Stimulated activated CD4-positive, alpha-beta T cell treated with anti-CD3 and anti-CD28 coated beads, TNF-alpha, amount 100 ng/mL, for 24 hours (primary cell): ENCODE data around the gene VKORC1.

Experiments used
- DNase-seq, 3 experiments: peaks; one replicate each; pipeline ENCODE4 v3.0.0-alpha.2; 2020; ENCODE audit warnings: low read depth in 3 of 3

VKORC1 gene

DNA sequence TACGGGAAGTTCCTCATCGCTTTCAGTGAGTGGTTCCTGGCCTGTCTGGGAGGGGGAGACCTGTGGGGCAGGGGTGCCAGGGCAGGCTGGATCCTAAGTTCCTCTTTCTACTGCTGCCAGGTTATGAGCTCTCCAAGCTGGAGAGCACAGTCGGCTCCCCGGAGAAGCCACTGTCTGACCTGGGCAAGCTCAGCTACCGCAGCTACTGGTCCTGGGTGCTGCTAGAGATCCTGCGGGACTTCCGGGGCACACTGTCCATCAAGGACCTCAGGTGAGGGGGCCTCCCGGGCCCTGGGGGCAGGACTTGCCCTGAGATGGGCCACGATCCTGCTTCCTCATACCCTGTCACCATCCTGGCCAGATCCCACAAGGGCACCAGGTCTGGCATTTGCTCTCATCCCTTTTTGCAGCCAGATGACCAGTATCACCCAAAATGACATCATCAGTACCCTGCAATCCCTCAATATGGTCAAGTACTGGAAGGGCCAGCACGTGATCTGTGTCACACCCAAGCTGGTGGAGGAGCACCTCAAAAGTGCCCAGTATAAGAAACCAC is 35.8 kb upstream of the VKORC1 start:
- no peak for DNase-seq

DNA sequence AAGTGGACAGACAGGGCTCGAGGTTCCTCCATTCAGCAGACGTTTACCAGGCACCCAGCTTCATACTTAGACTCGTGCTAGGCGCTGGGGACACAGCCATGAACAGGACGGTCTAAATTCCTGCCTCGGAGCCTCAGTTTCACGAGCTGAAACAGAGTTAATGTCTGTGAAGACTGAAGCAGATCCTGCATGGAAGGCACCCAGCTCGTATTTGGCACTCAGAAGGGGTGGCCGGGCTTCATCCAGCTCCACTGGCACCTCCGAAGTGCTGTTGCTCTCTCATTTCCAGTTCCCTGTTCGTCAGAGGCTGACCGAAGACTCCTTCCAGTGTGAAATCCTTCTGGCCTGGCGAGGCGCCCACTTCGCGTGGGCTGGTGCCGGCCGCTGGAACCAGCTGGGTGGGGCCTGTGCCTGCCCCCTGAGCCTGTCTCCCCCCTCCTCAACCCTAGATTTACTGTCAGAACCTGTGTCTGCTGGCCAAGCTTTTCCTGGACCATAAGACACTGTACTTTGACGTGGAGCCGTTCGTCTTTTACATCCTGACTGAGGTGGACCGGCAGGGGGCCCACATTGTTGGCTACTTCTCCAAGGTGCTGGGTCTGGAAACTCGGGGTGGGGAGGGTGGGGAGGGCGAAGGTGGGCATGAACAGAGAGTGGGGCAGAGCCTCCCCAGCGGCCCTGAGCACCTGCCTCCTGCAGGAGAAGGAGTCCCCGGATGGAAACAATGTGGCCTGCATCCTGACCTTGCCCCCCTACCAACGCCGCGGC is 35.2 kb upstream of the VKORC1 start:
- DNase-seq = no peak

DNA sequence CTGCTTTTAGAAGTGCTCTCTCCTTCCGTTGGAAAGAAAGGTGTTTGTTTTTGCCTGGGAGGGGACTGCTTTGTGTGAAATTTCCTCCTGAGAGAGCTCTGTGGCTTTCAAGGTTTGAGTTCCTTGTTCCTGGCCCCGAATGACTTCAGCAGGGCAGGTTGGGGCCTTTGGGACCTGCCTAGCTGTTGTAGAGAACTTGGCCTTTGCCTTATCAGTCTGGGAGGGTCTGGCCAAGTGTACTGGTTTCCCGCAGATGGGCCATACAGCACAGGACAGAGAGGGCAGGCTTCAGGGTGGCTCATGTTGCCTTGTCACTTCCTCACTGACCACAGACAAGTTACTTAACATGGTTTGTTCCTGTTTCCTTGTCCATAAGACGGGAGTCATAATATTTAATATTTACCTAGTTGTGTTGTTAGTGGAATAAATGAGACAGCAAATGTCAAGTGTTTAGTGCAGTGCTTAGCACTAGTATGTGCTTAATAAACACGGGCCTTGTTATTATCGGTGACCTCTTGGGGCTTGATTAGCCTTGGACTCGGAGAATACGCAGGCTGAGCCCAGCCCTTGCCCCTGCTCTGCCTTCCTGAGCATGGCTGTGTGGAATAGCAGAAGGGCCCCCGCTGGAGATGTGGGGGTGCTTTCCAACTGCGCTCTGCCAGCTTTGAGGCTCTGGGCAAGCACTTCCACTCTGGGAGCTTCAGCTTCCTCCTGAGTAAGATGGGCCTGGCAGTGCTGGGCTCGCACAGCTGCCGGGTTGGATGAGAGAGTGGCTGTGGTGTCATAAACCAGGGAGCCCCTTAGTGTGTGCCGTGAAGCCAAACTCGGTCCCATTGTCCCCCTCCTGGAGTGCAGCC is 34.3 kb upstream of the VKORC1 start:
- DNase-seq = no peak

DNA sequence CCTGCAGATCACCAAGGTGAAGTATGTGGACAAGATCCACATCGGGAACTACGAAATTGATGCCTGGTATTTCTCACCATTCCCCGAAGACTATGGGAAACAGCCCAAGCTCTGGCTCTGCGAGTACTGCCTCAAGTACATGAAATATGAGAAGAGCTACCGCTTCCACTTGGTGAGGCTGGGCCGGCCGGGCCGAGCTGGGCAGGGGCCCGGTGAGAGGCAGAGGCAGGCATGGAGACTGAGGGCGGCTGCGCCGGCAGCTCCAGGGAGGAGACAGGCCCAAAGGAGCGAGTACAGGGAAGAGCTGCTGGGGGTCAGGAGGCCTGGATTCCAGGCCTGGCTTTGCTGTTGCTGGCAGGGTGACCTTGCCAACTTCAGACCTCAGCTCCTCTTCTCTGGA is 32.6 kb upstream of the VKORC1 start:
- no peak for DNase-seq

DNA sequence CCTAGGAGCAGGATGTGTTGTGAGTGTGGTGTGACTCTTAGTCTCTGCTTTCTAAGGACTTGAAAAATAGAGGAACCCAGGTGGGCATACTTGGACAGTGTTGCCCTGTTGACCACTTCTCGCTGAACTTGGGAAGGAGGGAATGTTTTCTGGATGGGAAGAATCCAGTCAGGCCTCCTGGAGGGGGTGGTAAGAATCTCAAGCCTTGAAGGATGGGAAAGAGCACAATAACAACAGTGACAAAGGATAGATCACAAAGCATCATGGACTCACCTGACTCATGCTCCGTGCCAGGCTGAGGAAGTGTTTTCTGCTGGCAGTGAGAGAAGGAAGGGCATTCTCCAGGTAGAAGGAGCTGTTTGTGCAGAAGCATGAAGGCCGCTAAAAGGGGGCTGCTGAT is 31.2 kb upstream of the VKORC1 start:
- DNase-seq = no peak

DNA sequence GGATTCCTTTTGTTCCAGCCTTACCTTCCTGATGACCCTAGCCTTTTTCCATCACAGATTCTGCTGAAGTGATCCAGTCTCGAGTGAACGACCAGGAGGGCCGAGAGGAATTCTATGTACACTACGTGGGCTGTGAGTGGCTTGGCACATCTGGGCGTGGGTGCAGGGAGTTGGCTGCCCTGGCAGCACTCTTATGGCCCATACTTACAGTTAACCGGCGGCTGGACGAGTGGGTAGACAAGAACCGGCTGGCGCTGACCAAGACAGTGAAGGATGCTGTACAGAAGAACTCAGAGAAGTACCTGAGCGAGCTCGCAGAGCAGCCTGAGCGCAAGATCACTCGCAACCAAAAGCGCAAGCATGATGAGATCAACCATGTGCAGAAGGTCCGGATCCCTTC is 25.5 kb upstream of the VKORC1 start:
- DNase-seq = no peak

DNA sequence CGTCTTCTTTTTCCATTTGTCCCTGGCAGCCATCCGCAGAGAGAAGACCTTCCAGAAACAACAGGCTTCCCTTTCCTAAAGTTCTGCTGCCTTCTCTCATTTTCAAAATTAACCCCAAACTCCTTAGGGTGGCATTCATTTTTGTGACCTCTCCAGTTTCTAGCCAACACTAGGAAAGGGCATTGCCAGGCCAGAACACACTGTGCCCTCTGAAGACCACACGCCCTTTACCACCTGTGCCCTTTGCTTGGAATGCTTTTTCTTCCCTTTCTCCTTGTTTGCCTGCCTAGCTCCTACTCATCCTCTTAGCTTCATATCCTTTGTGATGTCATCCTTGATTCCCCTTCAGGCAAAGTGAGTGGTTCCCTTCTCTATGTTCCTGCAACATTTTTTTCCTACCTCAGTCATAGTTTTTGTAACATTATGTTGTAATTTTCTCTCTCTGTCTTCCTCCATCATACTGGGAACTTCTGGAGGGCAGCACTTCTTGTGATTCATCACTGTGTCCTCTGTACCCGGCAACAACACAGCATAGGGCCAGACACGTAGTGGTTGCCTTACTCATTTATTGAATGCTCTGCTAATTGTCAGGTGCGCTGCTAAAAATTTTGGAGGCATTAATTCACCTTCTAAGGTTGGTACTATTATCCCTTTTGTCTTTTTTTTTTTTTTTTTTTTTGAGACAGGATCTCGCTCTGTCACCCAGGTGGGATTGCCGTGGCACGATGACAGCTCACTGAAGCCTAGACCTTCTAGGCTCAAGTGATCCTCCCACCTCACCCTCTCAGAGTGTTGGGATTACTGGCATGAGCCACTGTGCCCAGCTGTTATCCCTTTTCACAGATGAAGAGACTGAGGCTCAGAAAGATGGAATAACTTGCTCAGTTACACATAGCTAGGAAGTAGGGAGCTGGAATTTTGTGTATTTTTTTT is 23.9 kb upstream of the VKORC1 start:
- DNase-seq = no peak

DNA sequence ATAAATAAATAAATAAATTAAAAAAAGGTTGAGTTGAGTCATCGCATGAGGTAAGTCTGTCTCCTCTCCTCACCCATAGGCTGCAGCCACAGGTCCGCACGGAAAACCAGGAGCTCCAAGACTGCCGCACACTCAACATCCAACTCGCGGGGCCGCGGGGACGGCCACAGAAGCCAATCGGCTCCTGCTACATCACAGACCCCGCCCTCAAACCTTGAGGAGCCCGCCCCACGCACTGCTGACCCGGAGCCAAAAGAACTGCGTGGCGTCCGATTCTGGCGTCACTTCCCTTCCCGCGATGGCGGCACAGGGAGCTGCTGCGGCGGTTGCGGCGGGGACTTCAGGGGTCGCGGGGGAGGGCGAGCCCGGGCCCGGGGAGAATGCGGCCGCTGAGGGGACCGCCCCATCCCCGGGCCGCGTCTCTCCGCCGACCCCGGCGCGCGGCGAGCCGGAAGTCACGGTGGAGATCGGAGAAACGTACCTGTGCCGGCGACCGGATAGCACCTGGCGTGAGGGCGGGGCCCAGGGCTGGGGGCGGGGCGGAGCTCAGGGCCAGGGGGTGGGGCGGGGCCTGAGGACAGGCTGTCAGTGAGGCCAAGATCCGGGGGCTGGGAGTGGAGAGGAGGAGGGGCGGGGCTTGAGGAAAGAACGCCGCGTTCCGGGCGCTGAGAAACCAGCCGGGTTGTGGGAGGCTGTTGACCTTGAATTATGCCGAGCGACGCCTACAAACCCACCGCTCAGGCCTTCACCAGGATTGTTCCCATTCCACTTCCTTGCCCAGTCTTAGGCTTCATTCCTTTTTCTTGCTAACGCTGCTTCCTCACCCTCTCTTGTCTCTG is 23.0 kb upstream of the VKORC1 start, which contains the start of gene KAT8:
KAT8 (plus strand) TSS at position 281 of the 839 bp plus-strand sequence; CDS start at position 299, 18 bp downstream.
- peak; percentile 94 to 98 (median 98) for DNase-seq

DNA sequence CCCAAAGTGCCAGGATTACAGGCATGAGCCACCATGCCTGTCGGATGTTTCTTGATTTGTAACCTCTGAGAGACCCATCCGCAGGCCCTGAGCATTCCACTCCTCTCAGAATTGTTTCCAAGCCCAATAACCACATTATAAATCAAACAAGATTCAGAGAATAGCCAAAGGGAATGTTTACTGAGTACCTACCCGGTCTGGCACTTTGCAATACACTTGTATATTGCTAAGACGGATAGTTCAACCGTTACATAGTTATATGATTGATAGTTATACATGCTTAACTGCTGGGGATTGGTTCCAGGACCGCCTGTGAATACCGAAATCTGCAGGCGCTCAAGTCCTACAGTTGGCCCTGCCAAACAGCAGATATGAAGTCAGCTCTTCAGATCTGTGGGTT is 19.9 kb upstream of the VKORC1 start:
- no peak for DNase-seq

DNA sequence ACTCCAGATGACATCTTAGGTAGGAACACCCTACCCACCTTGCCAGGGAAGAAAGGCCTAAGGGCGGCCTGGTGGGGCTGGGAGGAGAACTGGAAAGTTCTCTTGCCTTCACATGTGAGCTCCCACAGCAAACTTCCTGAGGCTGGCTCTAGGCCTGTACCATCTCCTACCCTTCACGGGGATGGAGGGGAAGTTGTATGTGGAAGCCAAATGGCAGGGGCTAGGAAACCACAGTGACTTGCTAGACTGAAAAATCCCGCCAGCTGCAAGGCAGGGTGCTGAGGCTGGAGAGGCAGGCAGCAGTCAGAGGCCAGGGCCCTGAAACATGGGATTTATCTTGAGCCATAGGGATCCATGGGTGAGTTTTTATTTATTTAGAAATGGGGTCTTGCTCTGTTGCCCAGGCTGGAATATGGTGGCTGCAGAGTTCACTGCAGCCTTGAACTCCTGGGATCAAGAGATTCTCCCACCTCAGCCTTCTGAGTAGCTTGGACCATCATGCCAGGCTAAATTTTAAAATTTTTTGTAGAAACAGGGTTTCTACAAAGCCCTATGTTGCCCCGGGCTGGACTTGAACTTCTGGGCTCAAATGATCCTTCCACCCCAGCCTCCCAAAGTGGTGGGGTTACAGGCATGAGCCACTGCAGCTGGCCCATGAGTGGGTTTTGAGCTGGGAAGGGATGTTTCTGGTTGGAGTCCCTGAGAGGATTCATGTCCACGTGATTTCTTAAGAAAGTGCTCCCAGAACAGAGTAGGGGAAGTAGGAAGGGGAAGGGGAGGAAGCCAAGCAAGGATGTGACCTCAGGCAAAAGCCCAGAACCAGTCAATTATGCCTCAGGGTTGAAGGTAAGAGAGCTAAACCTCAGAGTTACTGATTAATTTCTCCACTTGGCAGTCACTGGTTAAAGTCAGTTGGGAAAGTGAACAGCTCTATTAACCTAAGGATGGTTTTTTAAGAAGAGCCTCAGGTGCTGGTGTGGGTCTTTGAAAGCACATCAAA is 18.8 kb upstream of the VKORC1 start:
- DNase-seq = no peak

DNA sequence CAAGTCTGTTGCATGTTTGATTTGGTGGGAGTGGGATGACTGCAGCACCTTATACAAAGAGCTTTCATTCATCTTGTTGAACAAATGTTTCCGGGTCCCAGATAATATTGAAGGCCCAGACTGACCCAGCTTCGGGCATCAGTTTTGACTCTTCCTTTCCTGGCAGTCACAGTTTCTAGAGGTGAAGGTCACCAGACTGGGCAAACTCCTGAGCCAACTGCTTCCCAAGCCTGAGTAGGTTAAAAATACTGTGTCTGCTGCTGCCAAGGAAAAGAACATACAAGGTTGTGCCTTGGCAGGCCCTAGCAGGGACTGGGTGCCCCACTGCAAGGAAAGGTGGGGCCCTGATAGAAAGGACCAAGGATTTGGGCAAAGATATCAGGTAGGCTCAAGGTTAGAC is 18.1 kb upstream of the VKORC1 start:
- DNase-seq = no peak

DNA sequence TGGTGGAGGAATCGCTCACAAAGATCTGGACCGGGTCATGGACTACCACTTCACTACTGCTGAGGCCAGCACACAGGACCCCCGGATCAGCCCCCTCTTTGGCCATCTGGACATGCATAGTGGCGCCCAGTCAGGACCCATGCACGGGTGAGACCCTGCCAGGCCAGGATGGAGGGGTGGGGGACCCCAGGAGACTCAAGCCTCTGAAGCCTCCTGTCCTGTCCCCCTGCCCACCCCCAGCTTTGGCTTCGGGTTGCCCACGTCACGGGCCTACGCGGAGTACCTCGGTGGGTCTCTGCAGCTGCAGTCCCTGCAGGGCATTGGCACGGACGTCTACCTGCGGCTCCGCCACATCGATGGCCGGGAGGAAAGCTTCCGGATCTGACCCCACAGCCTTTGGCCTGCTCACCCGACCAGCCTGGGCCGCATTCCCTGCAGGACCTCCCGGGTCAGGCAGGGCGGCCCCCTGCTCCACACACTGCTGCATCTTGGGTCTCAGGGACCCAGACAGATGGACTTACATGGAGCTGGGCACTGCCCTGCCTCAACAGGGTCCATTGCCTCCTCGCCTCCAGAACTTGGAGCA is 17.4 kb upstream of the VKORC1 start:
- DNase-seq = no peak

DNA sequence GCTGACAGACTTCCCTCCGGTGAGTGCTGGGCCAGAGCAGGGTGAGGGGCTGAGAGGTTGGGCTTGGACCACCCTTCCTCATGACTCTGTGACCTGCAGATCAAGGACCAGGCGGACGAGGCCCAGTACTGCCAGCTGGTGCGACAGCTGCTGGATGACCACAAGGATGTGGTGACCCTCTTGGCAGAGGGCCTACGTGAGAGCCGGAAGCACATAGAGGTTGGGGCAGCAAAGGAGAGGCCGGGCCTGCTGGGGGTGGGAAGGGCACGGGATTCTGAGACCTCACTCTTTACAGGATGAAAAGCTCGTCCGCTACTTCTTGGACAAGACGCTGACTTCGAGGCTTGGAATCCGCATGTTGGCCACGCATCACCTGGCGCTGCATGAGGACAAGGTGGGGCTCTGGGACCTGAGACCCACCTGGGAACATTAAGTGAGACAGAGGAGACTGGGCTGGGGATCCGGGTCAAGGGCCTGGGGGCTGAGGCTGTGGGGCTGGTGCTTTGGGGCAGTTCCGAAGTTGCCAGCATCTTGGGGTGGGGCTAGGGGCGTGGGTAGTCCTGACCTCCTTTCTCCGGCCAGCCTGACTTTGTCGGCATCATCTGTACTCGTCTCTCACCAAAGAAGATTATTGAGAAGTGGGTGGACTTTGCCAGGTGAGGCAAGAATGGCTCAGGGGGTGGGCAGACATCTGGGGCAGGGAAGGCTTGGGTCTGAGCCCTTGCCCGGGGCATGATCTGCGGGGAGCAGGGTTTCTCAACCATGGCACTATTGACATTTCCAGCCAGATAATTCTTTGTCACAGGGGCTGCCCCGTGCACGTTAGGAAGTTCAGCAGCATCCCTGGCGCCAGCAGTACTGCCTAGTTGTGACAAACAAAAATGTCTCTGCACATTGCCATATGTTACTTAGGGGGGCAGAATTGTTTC is 15.8 kb upstream of the VKORC1 start:
- DNase-seq = no peak

DNA sequence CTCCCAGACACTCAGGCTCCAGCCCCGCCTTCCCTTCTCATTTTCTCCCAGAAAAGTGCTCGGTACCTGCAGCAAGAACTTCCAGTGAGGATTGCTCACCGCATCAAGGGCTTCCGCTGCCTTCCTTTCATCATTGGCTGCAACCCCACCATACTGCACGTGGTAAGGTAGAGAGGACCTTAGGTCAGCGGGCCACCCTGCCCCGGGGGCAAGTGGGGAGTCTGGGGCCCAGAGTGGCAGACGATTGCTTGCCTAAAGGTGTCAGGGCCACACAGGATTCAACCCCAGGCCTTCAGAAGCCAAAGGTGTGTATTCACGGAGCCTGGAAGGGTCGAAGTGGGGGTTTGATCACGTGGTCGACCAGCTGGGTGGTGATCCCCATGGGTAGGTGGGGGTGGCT is 15.0 kb upstream of the VKORC1 start:
- no peak for DNase-seq

DNA sequence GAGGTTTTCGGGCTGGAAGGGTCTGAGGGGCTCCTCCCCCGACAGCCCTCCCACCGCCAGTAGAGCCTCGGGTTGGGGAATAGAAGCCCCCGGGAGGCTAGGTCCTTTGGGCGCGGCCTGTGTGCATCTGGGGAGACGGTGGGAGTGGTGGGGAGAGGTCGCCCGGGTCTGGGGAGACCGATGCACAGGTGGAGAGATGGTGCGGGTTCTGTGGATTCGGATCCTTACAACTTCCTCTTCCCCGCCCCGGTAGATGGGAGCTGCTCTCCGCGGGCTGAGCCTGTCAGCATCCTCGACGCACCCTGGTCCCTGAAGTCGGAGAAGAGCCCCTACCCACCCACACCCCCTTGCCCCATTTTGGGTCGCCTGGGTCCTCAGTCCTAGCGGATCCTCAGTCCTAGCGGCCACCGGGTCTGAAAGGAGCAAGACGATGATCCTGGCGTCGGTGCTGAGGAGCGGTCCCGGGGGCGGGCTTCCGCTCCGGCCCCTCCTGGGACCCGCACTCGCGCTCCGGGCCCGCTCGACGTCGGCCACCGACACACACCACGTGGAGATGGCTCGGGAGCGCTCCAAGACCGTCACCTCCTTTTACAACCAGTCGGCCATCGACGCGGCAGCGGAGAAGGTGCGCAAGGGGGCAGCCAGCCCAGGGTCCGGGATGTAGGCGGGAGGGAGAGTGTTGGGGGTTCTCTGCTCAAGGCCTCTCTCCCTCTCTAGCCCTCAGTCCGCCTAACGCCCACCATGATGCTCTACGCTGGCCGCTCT is 14.4 kb upstream of the VKORC1 start:
- no peak for DNase-seq

DNA sequence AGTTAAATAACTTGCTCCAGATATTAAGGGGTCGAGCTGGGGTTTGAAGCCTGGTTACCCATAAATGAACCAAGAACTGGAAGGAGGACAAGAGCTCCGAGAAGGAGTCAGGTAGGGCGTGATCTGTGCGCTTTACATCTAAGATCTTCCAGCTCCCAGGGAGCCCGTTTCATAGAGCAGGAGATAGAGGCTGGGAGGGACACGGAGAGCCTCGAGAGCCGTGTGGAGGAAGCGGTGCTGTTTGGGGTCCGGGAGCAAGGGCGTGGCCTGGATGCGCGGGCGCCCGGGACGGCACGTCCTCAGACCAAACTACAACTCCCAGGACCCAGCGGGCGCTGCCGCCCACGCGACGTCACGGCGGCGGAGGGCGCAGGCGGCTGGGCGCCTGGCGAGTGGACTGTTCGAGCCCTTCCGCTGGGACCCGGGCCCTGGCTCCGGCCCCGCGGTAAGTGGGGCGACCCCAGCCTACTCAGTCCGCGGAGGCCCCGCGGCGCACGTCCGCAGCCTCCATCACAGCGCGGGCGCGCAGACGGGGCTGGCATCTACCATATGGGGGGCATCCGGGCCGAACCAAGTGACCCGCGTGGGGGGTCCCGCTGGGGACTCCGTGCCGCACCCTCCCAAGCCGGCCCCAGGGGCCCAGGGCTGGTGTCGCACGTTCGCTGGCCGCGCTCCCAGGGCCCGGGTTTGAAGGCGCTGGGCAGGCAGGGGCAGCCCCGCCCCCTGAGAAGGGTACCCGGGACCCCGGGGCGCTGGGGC is 13.6 kb upstream of the VKORC1 start, which contains the start of gene BCKDK:
BCKDK (plus strand) TSS at position 352 of the 759 bp plus-strand sequence. CDS start 838 bp downstream, outside the sequence.
- DNase-seq = peak; percentile 57 to 83 (median 63)
